RWPE1 (cell line): ENCODE results near the gene ANKRD31.

Experiments used
- CTCF ChIA-PET: fragments of 350-600 bp; sonication (Branson Sonifier 250); formaldehyde crosslinking; extraction: SDS; loops from one replicate; lab custom pipeline; 2021; lab: Yijun Ruan, JAX
- POLR2A ChIA-PET: fragments of 400-600 bp; formaldehyde crosslinking; extraction: SDS; loops from one replicate; lab custom pipeline; 2020; ENCODE audit warnings: antibody characterized with exemption; ENCODE audit not compliant: low non-redundant PET; lab: Yijun Ruan, JAX
- DNase-seq: peaks from one replicate; pipeline ENCODE4 v3.0.0; 2012; ENCODE audit warnings: low spot score
- H3K27ac ChIP-seq: fragments of 450-650 bp; 2 replicates; pipeline ENCODE4 v1.5.1; 2017
- CTCF ChIP-seq: fragments of 450-650 bp; conservative IDR thresholded peaks from 2 replicates; pipeline ENCODE4 v1.5.1; 2017; ENCODE audit warnings: low read depth, mild to moderate bottlenecking

ANKRD31 gene

GRCh38 chr5:75049456-75050351 lies 187.0 kb downstream of the ANKRD31 start:
- ChIA-PET POLR2A (no interaction called here), CTCF (interaction anchor here (0.6 to 1.5 kb wide), 7 partner anchors 9 to 80 kb away, joined by 3 to 7 read pairs (median 4); no protein-coding TSS in a partner anchor)
- no peak overlapping the region for H3K27ac ChIP-seq
- peak; percentile 51 for DNase-seq
- peak; percentile 77 for TF ChIP-seq CTCF

GRCh38 chr5:75048457-75048953 lies 188.2 kb downstream of the ANKRD31 start:
- DNase-seq, result no peak
- POLR2A ChIA-PET, result interaction anchor here (0.6 kb wide), 1 partner anchor 123 kb away, joined by 7 read pairs; no protein-coding TSS in a partner anchor
- CTCF ChIA-PET, result interaction anchor here (0.9 to 1.5 kb wide), 2 partner anchors 88 to 120 kb away, joined by 3 to 5 read pairs; no protein-coding TSS in a partner anchor
- H3K27ac ChIP-seq, result no peak overlapping the region
- no peak for TF ChIP-seq CTCF

GRCh38 chr5:75047356-75047755 lies 189.3 kb downstream of the ANKRD31 start:
- no peak overlapping the region for H3K27ac ChIP-seq
- TF ChIP-seq CTCF, result no peak
- CTCF ChIA-PET, result interaction anchor here (0.7 kb wide), 1 partner anchor 185 kb away, joined by 9 read pairs; no protein-coding TSS in a partner anchor
- DNase-seq, result no peak
- POLR2A ChIA-PET, result no interaction called here

GRCh38 chr5:75046366-75047142 lies 190.1 kb downstream of the ANKRD31 start:
- TF ChIP-seq CTCF, result no peak
- CTCF ChIA-PET, result interaction anchor here (0.5 to 0.7 kb wide), 2 partner anchors 186 to 284 kb away, joined by 4 to 9 read pairs; no protein-coding TSS in a partner anchor
- no peak for DNase-seq
- H3K27ac ChIP-seq, result peak overlapping the region; percentile 54
- POLR2A ChIA-PET, result no interaction called here

- no peak for TF ChIP-seq CTCF
- ChIA-PET CTCF (no interaction called here), POLR2A (no interaction called here)
- DNase-seq, result no peak
- no peak overlapping the region for H3K27ac ChIP-seq
Measured at GRCh38 chr5:75045071-75045470, 191.6 kb downstream of the ANKRD31 start.

- POLR2A ChIA-PET, result no interaction called here
- DNase-seq, result no peak
- CTCF ChIA-PET, result no interaction called here
- no peak overlapping the region for H3K27ac ChIP-seq
- no peak for TF ChIP-seq CTCF
Measured at GRCh38 chr5:75044406-75044805, 192.3 kb downstream of the ANKRD31 start.
